ENCODE data around the gene BCL3. TPM values are rescaled to one million over a fixed set of nuclear protein-coding genes. Genes with fewer than 3 reads are reported as not detected.
A peak's percentile ranks its signal among the peaks of the same experiment; 100 is the strongest.

The BCL3 gene
- total RNA-seq, 1 experiment from 2014 or later: 37.9 TPM

DNA sequence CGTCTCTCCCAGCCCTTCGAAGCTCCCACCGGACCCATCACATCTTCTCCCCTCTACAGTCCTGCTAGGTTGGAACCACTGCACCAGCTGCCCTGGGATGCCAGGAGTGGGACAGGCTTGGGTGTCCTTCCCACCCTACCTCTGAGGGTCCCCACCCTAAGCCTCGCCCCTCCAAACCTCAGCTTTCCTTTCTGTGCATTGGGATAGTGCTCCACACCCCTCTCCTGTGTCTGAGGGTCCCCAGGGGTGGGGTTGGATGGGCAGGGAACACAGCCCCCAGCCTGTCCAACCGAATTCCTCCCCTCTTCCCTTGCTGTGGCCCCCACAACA is 1.9 kb upstream of the BCL3 start:
- Histone ChIP-seq H3K27ac (ENCODE audit: low read depth, low read length) (peak overlapping the region; percentile 98; the same call in 1 of the 2 replicates), H3K4me1 (ENCODE audit: control insufficient read depth in 1 of 2, insufficient read depth in 2 of 2, low read length in 2 of 2) (peaks cover 59 to 84% of the 10 kb centered on the region in 2 experiments), H2AFZ (ENCODE audit: low read depth, low read length, poor library complexity, severe bottlenecking) (no peak overlapping the region), H3K36me3 (ENCODE audit: control insufficient read depth in 1 of 2, insufficient read depth in 2 of 2, low read length in 2 of 2) (peaks cover 2 to 4% of the 10 kb centered on the region in 2 experiments; a peak in 2 of 4 replicates), H3K9me2 (ENCODE audit: insufficient read depth) (no peaks in the 10 kb centered on the region), H3K79me2 (ENCODE audit: insufficient read depth, low read length) (peaks cover 21% of the 10 kb centered on the region), H3K4me2 (ENCODE audit: low read length) (peak overlapping the region; percentile 81), H3K9ac (ENCODE audit: low read length) (peak overlapping the region; percentile 89), H4K20me1 (ENCODE audit: insufficient read depth) (no peaks in the 10 kb centered on the region), H3K9me3 (ENCODE audit: control insufficient read depth in 1 of 2, insufficient read depth in 1 of 2, low read depth in 1 of 2, low read length in 2 of 2) (no peaks in the 10 kb centered on the region), H3K27me3 (ENCODE audit: insufficient read depth, low read length) (no peaks in the 10 kb centered on the region), H3K4me3 (replicated peaks in 1 of 2; ENCODE audit: low read depth in 1 of 2, low read length in 2 of 2) (peak overlapping the region in 1 of 2 experiments; percentile 85; a peak in 2 of 4 replicates)
- intact Hi-C loops (cut with micrococcal nuclease): no loop called here
- BruUV-seq (replicated peaks): no TSS peak
- ChIA-PET POLR2A (no interaction called here), RAD21 (ENCODE audit: low non-redundant PET in 1 of 2, low total read pairs in 2 of 2, uncharacterized antibody in 2 of 2, unreplicated experiment in 2 of 2) (no interaction called here), CTCF (no interaction called here)
- DNase-seq (ENCODE audit: low read depth, low spot score): no peak
- ATAC-seq: no peak
- TF ChIP-seq POLR2AphosphoS5 (IDR thresholded peaks at IDR 0.05; ENCODE audit: low read depth, low read length): no peak
- no peak for TF ChIP-seq TCF7L2 (IDR thresholded peaks at IDR 0.05; ENCODE audit: borderline replicate concordance, extremely low read depth, insufficient read depth, insufficient read length)
- TF ChIP-seq, protein P1, sequence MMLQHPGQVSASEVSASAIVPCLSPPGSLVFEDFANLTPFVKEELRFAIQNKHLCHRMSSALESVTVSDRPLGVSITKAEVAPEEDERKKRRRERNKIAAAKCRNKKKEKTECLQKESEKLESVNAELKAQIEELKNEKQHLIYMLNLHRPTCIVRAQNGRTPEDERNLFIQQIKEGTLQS (IDR thresholded peaks at IDR 0.05): no peak

DNA sequence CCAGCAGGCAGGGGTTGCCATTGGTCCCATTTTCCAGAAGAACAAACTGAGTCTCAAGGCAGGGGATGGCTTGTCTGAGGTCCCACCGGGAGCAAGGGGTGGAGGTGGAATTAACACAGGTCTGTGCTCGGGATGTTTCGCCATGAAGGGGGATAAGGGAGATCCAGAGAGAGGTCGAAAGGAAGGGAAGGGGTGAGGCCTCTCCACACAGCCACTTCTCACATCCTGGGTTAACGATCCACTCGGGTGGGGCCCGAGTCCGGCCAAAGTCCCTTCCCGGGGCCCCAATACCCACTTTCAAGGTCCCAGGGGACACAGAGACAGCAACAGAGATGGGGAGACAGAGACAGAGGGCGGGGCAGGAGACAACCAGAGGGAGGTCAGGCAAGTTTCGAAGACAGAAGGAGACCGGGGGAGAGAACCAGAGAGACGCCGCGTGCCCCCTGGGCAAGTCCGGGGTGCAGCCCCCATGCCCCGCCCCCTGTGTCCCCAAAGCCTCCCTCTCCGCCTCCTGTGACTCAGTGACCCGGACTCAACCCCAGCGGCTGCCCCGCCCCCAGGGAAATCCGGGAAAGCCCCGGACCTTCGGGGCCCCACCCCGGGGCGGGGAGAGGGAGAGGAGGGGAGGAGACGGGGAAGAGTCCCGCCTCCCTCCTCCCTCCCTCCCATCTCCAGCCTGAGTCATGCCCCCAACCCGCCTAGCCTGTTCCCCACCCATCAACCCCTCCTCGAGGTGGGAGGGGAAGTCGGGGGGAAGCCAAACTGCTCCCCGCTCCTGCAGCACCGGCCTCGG is 1.4 kb upstream of the BCL3 start:
- Histone ChIP-seq H3K27ac (ENCODE audit: low read depth, low read length) (peak overlapping the region; percentile 98), H3K9ac (ENCODE audit: low read length) (peak overlapping the region; percentile 89), H3K9me3 (ENCODE audit: control insufficient read depth in 1 of 2, insufficient read depth in 1 of 2, low read depth in 1 of 2, low read length in 2 of 2) (no peaks in the 10 kb centered on the region), H3K9me2 (ENCODE audit: insufficient read depth) (no peaks in the 10 kb centered on the region), H3K27me3 (ENCODE audit: insufficient read depth, low read length) (no peaks in the 10 kb centered on the region), H3K79me2 (ENCODE audit: insufficient read depth, low read length) (peaks cover 21% of the 10 kb centered on the region), H2AFZ (ENCODE audit: low read depth, low read length, poor library complexity, severe bottlenecking) (no peak overlapping the region), H3K36me3 (ENCODE audit: control insufficient read depth in 1 of 2, insufficient read depth in 2 of 2, low read length in 2 of 2) (peaks cover 4 to 5% of the 10 kb centered on the region in 2 experiments; a peak in 2 of 4 replicates), H3K4me1 (ENCODE audit: control insufficient read depth in 1 of 2, insufficient read depth in 2 of 2, low read length in 2 of 2) (peaks cover 57 to 82% of the 10 kb centered on the region in 2 experiments), H3K4me2 (ENCODE audit: low read length) (peak overlapping the region; percentile 81), H4K20me1 (ENCODE audit: insufficient read depth) (no peaks in the 10 kb centered on the region), H3K4me3 (replicated peaks in 1 of 2; ENCODE audit: low read depth in 1 of 2, low read length in 2 of 2) (peak overlapping the region; percentile 45 to 85)
- POLR2A ChIA-PET: no interaction called here
- RAD21 ChIA-PET (ENCODE audit: low non-redundant PET in 1 of 2, low total read pairs in 2 of 2, uncharacterized antibody in 2 of 2, unreplicated experiment in 2 of 2): no interaction called here
- BruUV-seq (replicated peaks): no TSS peak
- peak; percentile 77 for ATAC-seq
- DNase-seq (ENCODE audit: low read depth, low spot score): peak; percentile 81
- CTCF ChIA-PET: no interaction called here
- TF ChIP-seq, protein P2, sequence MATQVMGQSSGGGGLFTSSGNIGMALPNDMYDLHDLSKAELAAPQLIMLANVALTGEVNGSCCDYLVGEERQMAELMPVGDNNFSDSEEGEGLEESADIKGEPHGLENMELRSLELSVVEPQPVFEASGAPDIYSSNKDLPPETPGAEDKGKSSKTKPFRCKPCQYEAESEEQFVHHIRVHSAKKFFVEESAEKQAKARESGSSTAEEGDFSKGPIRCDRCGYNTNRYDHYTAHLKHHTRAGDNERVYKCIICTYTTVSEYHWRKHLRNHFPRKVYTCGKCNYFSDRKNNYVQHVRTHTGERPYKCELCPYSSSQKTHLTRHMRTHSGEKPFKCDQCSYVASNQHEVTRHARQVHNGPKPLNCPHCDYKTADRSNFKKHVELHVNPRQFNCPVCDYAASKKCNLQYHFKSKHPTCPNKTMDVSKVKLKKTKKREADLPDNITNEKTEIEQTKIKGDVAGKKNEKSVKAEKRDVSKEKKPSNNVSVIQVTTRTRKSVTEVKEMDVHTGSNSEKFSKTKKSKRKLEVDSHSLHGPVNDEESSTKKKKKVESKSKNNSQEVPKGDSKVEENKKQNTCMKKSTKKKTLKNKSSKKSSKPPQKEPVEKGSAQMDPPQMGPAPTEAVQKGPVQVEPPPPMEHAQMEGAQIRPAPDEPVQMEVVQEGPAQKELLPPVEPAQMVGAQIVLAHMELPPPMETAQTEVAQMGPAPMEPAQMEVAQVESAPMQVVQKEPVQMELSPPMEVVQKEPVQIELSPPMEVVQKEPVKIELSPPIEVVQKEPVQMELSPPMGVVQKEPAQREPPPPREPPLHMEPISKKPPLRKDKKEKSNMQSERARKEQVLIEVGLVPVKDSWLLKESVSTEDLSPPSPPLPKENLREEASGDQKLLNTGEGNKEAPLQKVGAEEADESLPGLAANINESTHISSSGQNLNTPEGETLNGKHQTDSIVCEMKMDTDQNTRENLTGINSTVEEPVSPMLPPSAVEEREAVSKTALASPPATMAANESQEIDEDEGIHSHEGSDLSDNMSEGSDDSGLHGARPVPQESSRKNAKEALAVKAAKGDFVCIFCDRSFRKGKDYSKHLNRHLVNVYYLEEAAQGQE (IDR thresholded peaks at IDR 0.05; ENCODE audit: low read depth): no peak
- TF ChIP-seq SP1 (IDR thresholded peaks at IDR 0.05; ENCODE audit: low read depth): peak; percentile 89
- no peak for TF ChIP-seq SIN3A (IDR thresholded peaks at IDR 0.05; ENCODE audit: low read depth)
- peak; percentile 61; the same call in 1 of the 2 replicates for TF ChIP-seq POLR2AphosphoS5 (IDR thresholded peaks at IDR 0.05; ENCODE audit: low read depth, low read length)
- peak; percentile 18 for TF ChIP-seq POLR2A (IDR thresholded peaks at IDR 0.05; ENCODE audit: borderline replicate concordance, extremely low read depth, insufficient read depth, insufficient read length)
- TF ChIP-seq CBX3 (IDR thresholded peaks at IDR 0.05; ENCODE audit: low read depth): peak; percentile 50; the same call in 1 of the 2 replicates
- TF ChIP-seq, protein P3, sequence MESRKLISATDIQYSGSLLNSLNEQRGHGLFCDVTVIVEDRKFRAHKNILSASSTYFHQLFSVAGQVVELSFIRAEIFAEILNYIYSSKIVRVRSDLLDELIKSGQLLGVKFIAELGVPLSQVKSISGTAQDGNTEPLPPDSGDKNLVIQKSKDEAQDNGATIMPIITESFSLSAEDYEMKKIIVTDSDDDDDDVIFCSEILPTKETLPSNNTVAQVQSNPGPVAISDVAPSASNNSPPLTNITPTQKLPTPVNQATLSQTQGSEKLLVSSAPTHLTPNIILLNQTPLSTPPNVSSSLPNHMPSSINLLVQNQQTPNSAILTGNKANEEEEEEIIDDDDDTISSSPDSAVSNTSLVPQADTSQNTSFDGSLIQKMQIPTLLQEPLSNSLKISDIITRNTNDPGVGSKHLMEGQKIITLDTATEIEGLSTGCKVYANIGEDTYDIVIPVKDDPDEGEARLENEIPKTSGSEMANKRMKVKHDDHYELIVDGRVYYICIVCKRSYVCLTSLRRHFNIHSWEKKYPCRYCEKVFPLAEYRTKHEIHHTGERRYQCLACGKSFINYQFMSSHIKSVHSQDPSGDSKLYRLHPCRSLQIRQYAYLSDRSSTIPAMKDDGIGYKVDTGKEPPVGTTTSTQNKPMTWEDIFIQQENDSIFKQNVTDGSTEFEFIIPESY (IDR thresholded peaks at IDR 0.05; ENCODE audit: extremely low read depth, insufficient replicate concordance, low read length): no peak
- TF ChIP-seq EGR1 (IDR thresholded peaks at IDR 0.05; ENCODE audit: low read depth): no peak
- TF ChIP-seq, protein P4, sequence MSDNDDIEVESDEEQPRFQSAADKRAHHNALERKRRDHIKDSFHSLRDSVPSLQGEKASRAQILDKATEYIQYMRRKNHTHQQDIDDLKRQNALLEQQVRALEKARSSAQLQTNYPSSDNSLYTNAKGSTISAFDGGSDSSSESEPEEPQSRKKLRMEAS (IDR thresholded peaks at IDR 0.05): peak; percentile 18; the same call in 1 of the 2 replicates
- intact Hi-C loops (cut with micrococcal nuclease): no loop called here
